Measurements from ENCODE around the gene KRTAP12-3. TPM values are rescaled to one million over a fixed set of nuclear protein-coding genes. Genes with fewer than 3 reads are reported as not detected.
"Not testable (repeated sequence)": the region's sequence is repeated elsewhere in the genome, so short reads cannot be mapped to it uniquely, and the experiment has no call there.

Gene KRTAP12-3
- total RNA-seq, 1 donor from 2014 or later = not detected

- no peaks in the 10 kb centered on the region for H3K4me1 Mint-ChIP-seq
- peaks cover 2% of the 10 kb centered on the region for H3K27me3 Mint-ChIP-seq (ENCODE audit: low read depth)
- no peaks in the 10 kb centered on the region for H3K36me3 Mint-ChIP-seq
- DNase-seq (ENCODE audit: low spot score in 2 of 2, unreplicated experiment in 2 of 2) = peak in 1 of 2 experiments; percentile 31
- H3K9me3 Mint-ChIP-seq = peaks cover 33% of the 10 kb centered on the region
- TF ChIP-seq CTCF (IDR thresholded peaks at IDR 0.05; ENCODE audit: unreplicated experiment) = no peak
- no peak overlapping the region for H3K4me3 Mint-ChIP-seq
- H3K27ac Mint-ChIP-seq = no peak overlapping the region
Measured at GRCh38 chr21:44639331-44639655, 18.4 kb upstream of the KRTAP12-3 start.

- H3K9me3 Mint-ChIP-seq = peaks cover 37% of the 10 kb centered on the region
- no peaks in the 10 kb centered on the region for H3K36me3 Mint-ChIP-seq
- H3K4me1 Mint-ChIP-seq = no peaks in the 10 kb centered on the region
- H3K4me3 Mint-ChIP-seq = no peak overlapping the region
- peaks cover 2% of the 10 kb centered on the region for H3K27me3 Mint-ChIP-seq (ENCODE audit: low read depth)
- no peak for TF ChIP-seq CTCF (IDR thresholded peaks at IDR 0.05; ENCODE audit: unreplicated experiment)
- DNase-seq (ENCODE audit: low spot score in 2 of 2, unreplicated experiment in 2 of 2) = peak in 1 of 2 experiments; percentile 5
- no peak overlapping the region for H3K27ac Mint-ChIP-seq
Measured at GRCh38 chr21:44640761-44641160, 17.0 kb upstream of the KRTAP12-3 start.

DNA sequence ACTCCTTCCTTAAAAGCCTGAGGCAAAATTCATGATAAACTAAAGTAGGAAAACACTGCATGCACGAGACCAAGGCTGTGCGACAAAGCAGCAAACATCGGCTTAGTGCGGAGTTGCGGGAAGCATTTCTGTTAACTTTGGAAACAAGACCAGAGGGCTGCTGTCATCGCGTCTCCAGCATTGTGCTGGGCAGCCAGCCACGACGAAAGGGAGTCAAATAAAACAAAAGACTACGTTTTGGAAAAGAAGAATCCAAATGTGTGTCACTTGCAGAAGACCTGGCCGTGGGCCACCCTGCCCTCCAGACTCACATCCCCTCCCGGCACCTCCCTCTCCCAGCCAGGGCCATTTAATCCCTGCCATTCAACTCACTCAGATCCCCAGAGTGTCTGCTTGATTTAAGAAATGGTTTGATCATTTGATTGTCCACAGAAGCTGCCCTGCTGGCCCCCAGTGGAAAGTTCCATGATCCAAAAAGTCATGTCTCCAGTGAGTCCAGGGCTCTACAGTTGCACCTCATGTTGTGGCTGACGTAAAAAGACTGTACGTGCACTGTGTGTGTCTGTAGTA is 13.9 kb upstream of the KRTAP12-3 start:
- Mint-ChIP-seq H3K4me1 (peaks cover 3% of the 10 kb centered on the region), H3K27me3 (ENCODE audit: low read depth) (peaks cover 10% of the 10 kb centered on the region), H3K36me3 (no peaks in the 10 kb centered on the region), H3K27ac (no peak overlapping the region), H3K4me3 (no peak overlapping the region), H3K9me3 (peaks cover 37% of the 10 kb centered on the region)
- no peak for TF ChIP-seq CTCF (IDR thresholded peaks at IDR 0.05; ENCODE audit: unreplicated experiment)
- DNase-seq (ENCODE audit: low spot score in 2 of 2, unreplicated experiment in 2 of 2) = peak in 1 of 2 experiments; percentile 16

DNA sequence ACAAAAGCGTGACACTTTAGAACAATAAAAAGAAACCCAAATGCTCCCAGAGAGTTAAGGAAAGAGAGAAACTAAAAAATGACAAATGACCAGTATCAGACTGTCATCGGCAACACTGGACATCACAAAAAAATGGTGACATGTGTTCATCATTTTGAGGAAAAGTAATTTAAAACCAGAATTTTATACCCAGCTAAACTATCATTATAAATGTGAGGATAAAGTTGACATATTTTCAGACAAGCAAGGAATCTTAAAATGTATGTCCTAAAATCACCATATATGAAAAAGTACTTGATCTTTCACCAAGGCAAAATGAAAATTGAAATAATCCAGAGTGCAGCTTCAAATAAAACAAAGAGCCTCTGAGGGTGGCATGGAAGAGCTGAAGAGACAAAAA is 12.9 kb upstream of the KRTAP12-3 start:
- no peak overlapping the region for H3K4me3 Mint-ChIP-seq
- peaks cover 3% of the 10 kb centered on the region for H3K4me1 Mint-ChIP-seq
- peaks cover 10% of the 10 kb centered on the region for H3K27me3 Mint-ChIP-seq (ENCODE audit: low read depth)
- DNase-seq (ENCODE audit: low spot score in 2 of 2, unreplicated experiment in 2 of 2) = no peak
- H3K9me3 Mint-ChIP-seq = peaks cover 37% of the 10 kb centered on the region
- H3K36me3 Mint-ChIP-seq = no peaks in the 10 kb centered on the region
- TF ChIP-seq CTCF (IDR thresholded peaks at IDR 0.05; ENCODE audit: unreplicated experiment) = no peak
- H3K27ac Mint-ChIP-seq = no peak overlapping the region

DNA sequence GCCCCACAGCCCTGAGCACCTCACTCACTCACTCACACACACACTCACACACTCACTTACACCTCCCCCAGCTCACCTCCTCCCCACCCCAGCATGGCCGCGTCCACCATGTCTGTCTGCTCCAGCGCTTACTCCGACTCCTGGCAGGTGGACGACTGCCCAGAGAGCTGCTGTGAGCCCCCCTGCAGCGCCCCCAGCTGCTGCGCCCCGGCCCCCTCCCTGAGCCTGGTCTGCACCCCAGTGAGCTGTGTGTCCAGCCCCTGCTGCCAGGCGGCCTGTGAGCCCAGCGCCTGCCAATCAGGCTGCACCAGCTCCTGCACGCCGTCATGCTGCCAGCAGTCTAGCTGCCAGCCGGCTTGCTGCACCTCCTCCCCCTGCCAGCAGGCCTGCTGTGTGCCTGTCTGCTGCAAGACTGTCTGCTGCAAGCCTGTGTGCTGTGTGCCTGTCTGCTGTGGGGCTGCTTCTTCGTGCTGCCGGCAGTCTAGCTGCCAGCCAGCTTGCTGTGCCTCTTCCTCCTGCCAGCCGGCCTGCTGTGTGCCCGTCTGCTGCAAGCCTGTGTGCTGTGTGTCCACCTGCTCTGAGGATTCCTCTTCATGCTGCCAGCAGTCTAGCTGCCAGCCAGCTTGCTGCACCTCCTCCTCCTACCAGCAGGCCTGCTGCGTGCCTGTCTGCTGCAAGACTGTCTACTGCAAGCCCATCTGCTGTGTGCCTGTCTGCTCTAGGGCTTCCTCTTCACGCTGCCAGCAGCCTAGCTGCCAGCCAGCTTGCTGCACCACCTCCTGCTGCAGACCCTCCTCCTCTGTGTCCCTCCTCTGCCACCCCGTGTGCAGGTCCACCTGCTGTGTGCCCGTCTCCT is 11.1 kb upstream of the KRTAP12-3 start, which contains the start of gene KRTAP10-11:
Gene KRTAP10-11, plus strand, starts transcription at position 49 of the 856 bp plus-strand sequence. Its CDS starts 45 bp downstream, at position 94.
- DNase-seq (ENCODE audit: low spot score in 2 of 2, unreplicated experiment in 2 of 2) = peak in 1 of 2 experiments; percentile 21
- H3K4me3 Mint-ChIP-seq; H3K27ac Mint-ChIP-seq; H3K36me3 Mint-ChIP-seq; H3K4me1 Mint-ChIP-seq; H3K27me3 Mint-ChIP-seq (ENCODE audit: low read depth): not testable (repeated sequence)
- peaks cover 30% of the 10 kb centered on the region for H3K9me3 Mint-ChIP-seq

GRCh38 chr21:44647222-44647552 is 10.5 kb upstream of the KRTAP12-3 start:
- peaks cover 27% of the 10 kb centered on the region for H3K9me3 Mint-ChIP-seq
- no peaks in the 10 kb centered on the region for H3K36me3 Mint-ChIP-seq
- H3K4me1 Mint-ChIP-seq = peaks cover 3% of the 10 kb centered on the region
- peaks cover 8% of the 10 kb centered on the region for H3K27me3 Mint-ChIP-seq (ENCODE audit: low read depth)
- DNase-seq (ENCODE audit: low spot score in 2 of 2, unreplicated experiment in 2 of 2) = peak in 1 of 2 experiments; percentile 33
- H3K4me3 Mint-ChIP-seq = no peak overlapping the region
- no peak overlapping the region for H3K27ac Mint-ChIP-seq
- no peak for TF ChIP-seq CTCF (IDR thresholded peaks at IDR 0.05; ENCODE audit: unreplicated experiment)
